A549 (cell line): ENCODE measurements around the gene GDAP2.

Experiments used
- CBX2 ChIP-seq: fragments of 200-600 bp; sonication (generic); IDR thresholded peaks from 2 replicates; pipeline ENCODE4 v1.6.1; 2016; ENCODE audit warnings: low read depth, mild to moderate bottlenecking, borderline replicate concordance
- CTCF ChIP-seq: fragments of >200 bp; sonication (Bioruptor Twin); formaldehyde crosslinking; IDR thresholded peaks from 3 replicates; pipeline ENCODE4 v1.5.1; 2016
- ELK1 ChIP-seq: fragments of 150-350 bp; IDR thresholded peaks from 2 replicates; pipeline ENCODE4 v1.6.1; 2014; ENCODE audit warnings: low read depth, mild to moderate bottlenecking, low read length
- POLR2AphosphoS2 ChIP-seq: conservative IDR thresholded peaks from 2 replicates; pipeline ENCODE4 v1.6.1; 2012; ENCODE audit warnings: low read length, improper control_type of control experiment, inconsistent platforms
- RAD21 ChIP-seq, 2 experiments: fragments of >200 bp in 1 of 2; sonication (Bioruptor Twin) in 1 of 2; formaldehyde crosslinking in 1 of 2; IDR thresholded peaks in 1 of 2; conservative IDR thresholded peaks in 1 of 2; 2 replicates in 1 of 2; 3 replicates in 1 of 2; pipeline ENCODE4 v1.6.1; 2012 to 2018; ENCODE audit warnings: inconsistent platforms in 1 of 2
- TP53 ChIP-seq: fragments of 250-450 bp; sonication (Bioruptor Pico); IDR thresholded peaks from 2 replicates; pipeline ENCODE4 v1.5.0; 2021; ENCODE audit warnings: mild to moderate bottlenecking, moderate library complexity

GRCh38 chr1:117921991-117922390 is 7.4 kb downstream of the GDAP2 start:
- TF ChIP-seq CTCF (no peak), ELK1 (no peak), RAD21 (conservative IDR thresholded peaks at IDR 0.05 in 1 of 2, IDR thresholded peaks at IDR 0.05 in 1 of 2) (no peak), CBX2 (no peak), TP53 (CRISPR knock-in tag) (no peak), POLR2AphosphoS2 (no peak)
